ENCODE results near the gene NCOA7.
"Not testable (repeated sequence)": the region's sequence is repeated elsewhere in the genome, so short reads cannot be mapped to it uniquely, and the experiment has no call there.

The NCOA7 gene

GRCh38 chr6:125930765-125931418, 140.1 kb downstream of the NCOA7 start:
- no peak overlapping the region for H2BK15ac ChIP-seq (replicated peaks; ENCODE audit: low read depth)
- H3K36me3 ChIP-seq (ENCODE audit: control insufficient read depth, insufficient read depth, low read length) = no peaks in the 10 kb centered on the region
- no peaks in the 10 kb centered on the region for H3K79me2 ChIP-seq (ENCODE audit: control insufficient read depth, insufficient read depth, low read length)
- H4K8ac ChIP-seq (ENCODE audit: low read depth, low read length) = no peak overlapping the region
- no peak for DNase-seq
- no peaks in the 10 kb centered on the region for H3K4me1 ChIP-seq (ENCODE audit: control insufficient read depth, low read depth, low read length)
- H2BK5ac ChIP-seq (ENCODE audit: low read length) = no peak overlapping the region
- WGBS (ENCODE audit: extremely low coverage, insufficient coverage, low lambda C conversion rate) = no CpG with 5 or more reads among the region's 3 CpGs
- H4K5ac ChIP-seq (ENCODE audit: low read length) = no peak overlapping the region
- H3K79me1 ChIP-seq (ENCODE audit: low read length) = no peaks in the 10 kb centered on the region
- no peaks in the 10 kb centered on the region for H3K27me3 ChIP-seq (ENCODE audit: insufficient read depth, low read length, poor library complexity)
- no peak overlapping the region for H3K9ac ChIP-seq (ENCODE audit: low read length)
- H3K4me3 ChIP-seq (ENCODE audit: low read length) = no peak overlapping the region
- no peak overlapping the region for H3K56ac ChIP-seq (ENCODE audit: low read length)
- no peak overlapping the region for H2AK5ac ChIP-seq (ENCODE audit: low read length)
- no peak overlapping the region for H3K23ac ChIP-seq (ENCODE audit: low read length)
- H3K4ac ChIP-seq (ENCODE audit: low read depth, low read length) = no peak overlapping the region
- H3K27ac ChIP-seq (ENCODE audit: low read depth, low read length) = no peak overlapping the region
- H2BK120ac ChIP-seq (ENCODE audit: low read depth, low read length) = no peak overlapping the region
- H3K18ac ChIP-seq (ENCODE audit: low read length) = no peak overlapping the region
- H3K4me2 ChIP-seq (ENCODE audit: low read length) = no peak overlapping the region

- Histone ChIP-seq H3K79me2 (ENCODE audit: control insufficient read depth, insufficient read depth, low read length) (no peaks in the 10 kb centered on the region), H2BK5ac (ENCODE audit: low read length) (no peak overlapping the region), H3K36me3 (ENCODE audit: control insufficient read depth, insufficient read depth, low read length) (no peaks in the 10 kb centered on the region), H3K4me3 (ENCODE audit: low read length) (no peak overlapping the region), H3K23ac (ENCODE audit: low read length) (no peak overlapping the region), H3K56ac (ENCODE audit: low read length) (no peak overlapping the region), H3K18ac (ENCODE audit: low read length) (no peak overlapping the region), H4K8ac (ENCODE audit: low read depth, low read length) (no peak overlapping the region), H3K4ac (ENCODE audit: low read depth, low read length) (no peak overlapping the region), H4K5ac (ENCODE audit: low read length) (no peak overlapping the region), H3K79me1 (ENCODE audit: low read length) (no peaks in the 10 kb centered on the region), H3K4me2 (ENCODE audit: low read length) (no peak overlapping the region), H3K9ac (ENCODE audit: low read length) (no peak overlapping the region), H3K27ac (ENCODE audit: low read depth, low read length) (no peak overlapping the region), H2BK15ac (replicated peaks; ENCODE audit: low read depth) (no peak overlapping the region), H2BK120ac (ENCODE audit: low read depth, low read length) (no peak overlapping the region), H3K27me3 (ENCODE audit: insufficient read depth, low read length, poor library complexity) (no peaks in the 10 kb centered on the region), H2AK5ac (ENCODE audit: low read length) (no peak overlapping the region), H3K4me1 (ENCODE audit: control insufficient read depth, low read depth, low read length) (no peaks in the 10 kb centered on the region)
- WGBS (ENCODE audit: extremely low coverage, insufficient coverage, low lambda C conversion rate) = no CpG with 5 or more reads among the region's 4 CpGs
- DNase-seq = no peak
These were observed 141.1 kb downstream of the NCOA7 start for GRCh38 chr6:125931733-125932450.

GRCh38 chr6:125932451-125932795, 141.7 kb downstream of the NCOA7 start:
- no peak overlapping the region for H3K9ac ChIP-seq (ENCODE audit: low read length)
- H3K79me2 ChIP-seq (ENCODE audit: control insufficient read depth, insufficient read depth, low read length) = no peaks in the 10 kb centered on the region
- H2AK5ac ChIP-seq (ENCODE audit: low read length) = no peak overlapping the region
- no peaks in the 10 kb centered on the region for H3K36me3 ChIP-seq (ENCODE audit: control insufficient read depth, insufficient read depth, low read length)
- no peak for DNase-seq
- H3K27ac ChIP-seq (ENCODE audit: low read depth, low read length) = no peak overlapping the region
- H3K4ac ChIP-seq (ENCODE audit: low read depth, low read length) = no peak overlapping the region
- H3K79me1 ChIP-seq (ENCODE audit: low read length) = no peaks in the 10 kb centered on the region
- no peak overlapping the region for H2BK120ac ChIP-seq (ENCODE audit: low read depth, low read length)
- no peak overlapping the region for H3K18ac ChIP-seq (ENCODE audit: low read length)
- H3K23ac ChIP-seq (ENCODE audit: low read length) = no peak overlapping the region
- no peak overlapping the region for H3K56ac ChIP-seq (ENCODE audit: low read length)
- no peak overlapping the region for H4K5ac ChIP-seq (ENCODE audit: low read length)
- no peak overlapping the region for H3K4me2 ChIP-seq (ENCODE audit: low read length)
- no peaks in the 10 kb centered on the region for H3K27me3 ChIP-seq (ENCODE audit: insufficient read depth, low read length, poor library complexity)
- H2BK15ac ChIP-seq (replicated peaks; ENCODE audit: low read depth) = no peak overlapping the region
- no peak overlapping the region for H2BK5ac ChIP-seq (ENCODE audit: low read length)
- H3K4me1 ChIP-seq (ENCODE audit: control insufficient read depth, low read depth, low read length) = no peaks in the 10 kb centered on the region
- H3K4me3 ChIP-seq (ENCODE audit: low read length) = no peak overlapping the region
- no peak overlapping the region for H4K8ac ChIP-seq (ENCODE audit: low read depth, low read length)

- not testable (repeated sequence) for H3K4me2 ChIP-seq (ENCODE audit: low read length); H3K9ac ChIP-seq (ENCODE audit: low read length); H3K79me1 ChIP-seq (ENCODE audit: low read length); H2BK120ac ChIP-seq (ENCODE audit: low read depth, low read length); H2AK5ac ChIP-seq (ENCODE audit: low read length); H4K8ac ChIP-seq (ENCODE audit: low read depth, low read length); H3K79me2 ChIP-seq (ENCODE audit: control insufficient read depth, insufficient read depth, low read length); H3K4ac ChIP-seq (ENCODE audit: low read depth, low read length); H3K56ac ChIP-seq (ENCODE audit: low read length); H3K4me3 ChIP-seq (ENCODE audit: low read length); H3K4me1 ChIP-seq (ENCODE audit: control insufficient read depth, low read depth, low read length); H3K18ac ChIP-seq (ENCODE audit: low read length); H3K23ac ChIP-seq (ENCODE audit: low read length); H4K5ac ChIP-seq (ENCODE audit: low read length); H3K27ac ChIP-seq (ENCODE audit: low read depth, low read length); H3K27me3 ChIP-seq (ENCODE audit: insufficient read depth, low read length, poor library complexity); H3K36me3 ChIP-seq (ENCODE audit: control insufficient read depth, insufficient read depth, low read length); H2BK5ac ChIP-seq (ENCODE audit: low read length); DNase-seq; H2BK15ac ChIP-seq (replicated peaks; ENCODE audit: low read depth)
- no CpG with 5 or more reads among the region's 5 CpGs for WGBS (ENCODE audit: extremely low coverage, insufficient coverage, low lambda C conversion rate)
These were observed 144.8 kb downstream of the NCOA7 start for GRCh38 chr6:125935520-125935919.

DNA sequence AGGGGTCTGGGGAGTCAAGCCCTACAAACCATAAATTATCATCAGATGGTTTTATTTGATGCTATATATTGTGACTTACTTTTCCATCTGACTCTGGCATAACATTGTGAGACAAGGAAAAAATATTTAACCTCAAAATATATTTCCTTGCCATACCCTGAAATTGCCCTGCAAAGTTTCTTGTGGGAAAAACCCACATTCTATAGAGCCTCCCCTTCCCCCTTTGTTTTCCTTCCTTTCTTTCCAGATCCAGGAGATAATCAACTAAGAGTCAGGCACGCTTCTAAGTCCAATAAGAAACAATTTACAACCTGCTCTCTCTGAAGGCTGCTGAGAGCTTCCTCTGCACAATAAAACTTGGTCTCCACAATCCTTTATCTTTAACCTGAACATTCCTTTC, 148.3 kb downstream of the NCOA7 start:
- Histone ChIP-seq H3K4me2 (ENCODE audit: low read length) (no peak overlapping the region), H3K79me2 (ENCODE audit: control insufficient read depth, insufficient read depth, low read length) (no peaks in the 10 kb centered on the region), H3K4ac (ENCODE audit: low read depth, low read length) (no peak overlapping the region), H2BK5ac (ENCODE audit: low read length) (no peak overlapping the region), H3K79me1 (ENCODE audit: low read length) (no peaks in the 10 kb centered on the region), H2AK5ac (ENCODE audit: low read length) (no peak overlapping the region), H4K8ac (ENCODE audit: low read depth, low read length) (no peak overlapping the region), H3K18ac (ENCODE audit: low read length) (no peak overlapping the region), H3K56ac (ENCODE audit: low read length) (no peak overlapping the region), H3K4me1 (ENCODE audit: control insufficient read depth, low read depth, low read length) (peaks cover 2% of the 10 kb centered on the region), H4K5ac (ENCODE audit: low read length) (no peak overlapping the region), H3K23ac (ENCODE audit: low read length) (no peak overlapping the region), H3K27me3 (ENCODE audit: insufficient read depth, low read length, poor library complexity) (no peaks in the 10 kb centered on the region), H3K4me3 (ENCODE audit: low read length) (no peak overlapping the region), H2BK120ac (ENCODE audit: low read depth, low read length) (no peak overlapping the region), H2BK15ac (replicated peaks; ENCODE audit: low read depth) (no peak overlapping the region), H3K27ac (ENCODE audit: low read depth, low read length) (no peak overlapping the region), H3K36me3 (ENCODE audit: control insufficient read depth, insufficient read depth, low read length) (no peaks in the 10 kb centered on the region), H3K9ac (ENCODE audit: low read length) (no peak overlapping the region)
- no CpG with 5 or more reads among the region's 1 CpG for WGBS (ENCODE audit: extremely low coverage, insufficient coverage, low lambda C conversion rate)
- no peak for DNase-seq

DNA sequence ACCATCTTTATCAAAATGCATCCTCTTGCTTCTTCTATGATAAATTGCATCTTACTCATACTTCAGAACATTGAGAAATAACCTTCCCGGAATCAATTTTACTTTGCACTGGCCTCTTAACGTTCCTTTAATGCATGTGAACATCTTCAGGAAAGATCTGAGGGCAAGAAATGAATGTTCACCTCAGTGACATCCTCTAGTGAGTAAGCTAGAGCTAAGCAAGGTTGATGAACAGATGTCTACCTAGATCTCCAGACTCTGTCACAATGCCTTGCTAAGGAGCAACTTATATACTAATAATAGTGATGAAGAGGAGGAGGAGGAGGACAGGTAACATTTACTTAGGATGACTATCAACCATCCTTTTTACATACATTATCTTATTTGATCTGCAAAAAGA, 149.0 kb downstream of the NCOA7 start:
- DNase-seq = no peak
- H3K4me1 ChIP-seq (ENCODE audit: control insufficient read depth, low read depth, low read length) = peaks cover 2% of the 10 kb centered on the region

More for the DNA sequence above, 149.0 kb downstream of the NCOA7 start:
- Histone ChIP-seq H3K4me2 (ENCODE audit: low read length) (no peak overlapping the region), H4K8ac (ENCODE audit: low read depth, low read length) (no peak overlapping the region), H3K23ac (ENCODE audit: low read length) (no peak overlapping the region), H3K4me3 (ENCODE audit: low read length) (no peak overlapping the region), H3K56ac (ENCODE audit: low read length) (no peak overlapping the region), H3K79me1 (ENCODE audit: low read length) (no peaks in the 10 kb centered on the region), H3K18ac (ENCODE audit: low read length) (no peak overlapping the region), H2BK5ac (ENCODE audit: low read length) (no peak overlapping the region), H3K36me3 (ENCODE audit: control insufficient read depth, insufficient read depth, low read length) (no peaks in the 10 kb centered on the region), H4K5ac (ENCODE audit: low read length) (no peak overlapping the region), H2AK5ac (ENCODE audit: low read length) (no peak overlapping the region), H2BK15ac (replicated peaks; ENCODE audit: low read depth) (no peak overlapping the region), H3K79me2 (ENCODE audit: control insufficient read depth, insufficient read depth, low read length) (no peaks in the 10 kb centered on the region), H2BK120ac (ENCODE audit: low read depth, low read length) (no peak overlapping the region), H3K4ac (ENCODE audit: low read depth, low read length) (no peak overlapping the region), H3K9ac (ENCODE audit: low read length) (no peak overlapping the region), H3K27me3 (ENCODE audit: insufficient read depth, low read length, poor library complexity) (no peaks in the 10 kb centered on the region), H3K27ac (ENCODE audit: low read depth, low read length) (no peak overlapping the region)
- WGBS (ENCODE audit: extremely low coverage, insufficient coverage, low lambda C conversion rate) = no CpG with 5 or more reads among the region's 2 CpGs
